LNCaP clone FGC (cell line): ENCODE data around the gene SLC22A4.

Source experiments
- DNase-seq: peaks from one replicate; pipeline ENCODE4 v3.0.0-alpha.2; 2011; ENCODE audit warnings: low read depth
- H3K4me3 ChIP-seq: 2 replicates; pipeline ENCODE4 v1.5.1; 2011; ENCODE audit warnings: mild to moderate bottlenecking, low read depth, low read length, control low read depth
- CTCF ChIP-seq: IDR thresholded peaks from 2 replicates; pipeline ENCODE4 v1.5.1; 2012; ENCODE audit warnings: mild to moderate bottlenecking; ENCODE audit not compliant: control insufficient read depth, insufficient read depth; ENCODE audit errors: extremely low read depth

Gene SLC22A4

GRCh38 chr5:132258102-132259068 lies 35.8 kb upstream of the SLC22A4 start:
- TF ChIP-seq CTCF: no peak
- DNase-seq: no peak
- no peak overlapping the region for H3K4me3 ChIP-seq

GRCh38 chr5:132259069-132259851 lies 34.9 kb upstream of the SLC22A4 start:
- no peak overlapping the region for H3K4me3 ChIP-seq
- no peak for DNase-seq
- no peak for TF ChIP-seq CTCF

- H3K4me3 ChIP-seq: no peak overlapping the region
- no peak for TF ChIP-seq CTCF
- no peak for DNase-seq
Observed at GRCh38 chr5:132260051-132260450, 34.1 kb upstream of the SLC22A4 start.

- H3K4me3 ChIP-seq: no peak overlapping the region
- DNase-seq: no peak
- no peak for TF ChIP-seq CTCF
Observed at GRCh38 chr5:132260714-132261551, 33.3 kb upstream of the SLC22A4 start.

- no peak for TF ChIP-seq CTCF
- no peak overlapping the region for H3K4me3 ChIP-seq
- no peak for DNase-seq
Observed at GRCh38 chr5:132261881-132262845, 32.0 kb upstream of the SLC22A4 start.
